ENCODE measurements around the gene TMEM255B. TPM values are rescaled to one million over a fixed set of nuclear protein-coding genes. Genes with fewer than 3 reads are reported as not detected.

The TMEM255B gene
- total RNA-seq, 2 experiments from 2014 or later: 1.3 to 1.8 TPM

DNA sequence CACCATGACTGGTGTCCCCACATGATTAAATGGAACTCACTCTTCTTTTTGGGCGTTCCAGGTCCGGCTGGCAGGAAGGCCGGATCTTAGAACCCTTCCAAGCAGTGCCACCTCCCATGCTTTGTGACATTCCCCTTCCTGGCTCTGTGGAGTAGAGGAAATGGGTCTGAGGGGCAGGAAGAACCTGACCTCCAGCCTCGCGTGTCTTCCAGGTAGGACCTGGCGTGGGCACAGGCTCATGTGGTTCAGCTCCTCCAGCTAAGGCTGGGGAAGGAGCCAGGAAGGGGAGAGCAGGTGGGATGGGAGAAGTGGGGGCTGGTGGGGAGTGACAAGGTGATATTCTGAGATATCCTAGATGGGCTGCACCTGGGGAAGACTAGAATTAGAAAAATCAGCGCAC, 2.1 kb downstream of the TMEM255B start:
- no peaks in the 10 kb centered on the region for H3K9me3 Mint-ChIP-seq
- H3K4me1 Mint-ChIP-seq: peaks cover 19% of the 10 kb centered on the region
- DNase-seq: no peak
- POLR2A ChIA-PET: no interaction called here
- H3K4me3 Mint-ChIP-seq: no peak overlapping the region
- H3K36me3 Mint-ChIP-seq (ENCODE audit: low read depth): no peaks in the 10 kb centered on the region
- CTCF ChIA-PET: interaction anchor here (0.9 kb wide), 1 partner anchor 25 kb away, joined by 3 read pairs; no protein-coding TSS in a partner anchor
- no peak overlapping the region for H3K27ac Mint-ChIP-seq
- peaks cover 44% of the 10 kb centered on the region for H3K27me3 Mint-ChIP-seq

DNA sequence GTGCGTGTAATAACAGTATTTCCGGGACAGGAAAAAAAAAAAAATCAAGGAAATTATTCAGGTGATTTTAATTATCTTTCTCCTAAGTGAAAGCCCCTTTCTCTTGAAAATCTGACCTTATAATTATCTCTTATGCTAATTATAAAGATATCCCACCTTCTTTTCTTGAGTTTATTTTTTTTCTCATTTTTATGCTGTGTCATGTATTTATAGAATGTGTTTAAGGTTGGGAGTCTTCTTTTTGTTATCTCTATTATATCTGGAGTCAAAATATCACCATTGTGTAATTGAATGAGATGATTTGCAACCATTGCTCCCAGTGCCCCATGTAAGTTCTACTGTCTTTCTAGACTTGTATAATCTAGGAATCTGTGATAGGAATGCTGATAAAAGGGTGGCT, 3.0 kb downstream of the TMEM255B start:
- no peaks in the 10 kb centered on the region for H3K36me3 Mint-ChIP-seq (ENCODE audit: low read depth)
- peaks cover 16% of the 10 kb centered on the region for H3K4me1 Mint-ChIP-seq
- peaks cover 44% of the 10 kb centered on the region for H3K27me3 Mint-ChIP-seq
- DNase-seq: no peak
- ChIA-PET CTCF (no interaction called here), POLR2A (no interaction called here)
- no peak overlapping the region for H3K27ac Mint-ChIP-seq
- H3K4me3 Mint-ChIP-seq: no peak overlapping the region
- no peaks in the 10 kb centered on the region for H3K9me3 Mint-ChIP-seq

DNA sequence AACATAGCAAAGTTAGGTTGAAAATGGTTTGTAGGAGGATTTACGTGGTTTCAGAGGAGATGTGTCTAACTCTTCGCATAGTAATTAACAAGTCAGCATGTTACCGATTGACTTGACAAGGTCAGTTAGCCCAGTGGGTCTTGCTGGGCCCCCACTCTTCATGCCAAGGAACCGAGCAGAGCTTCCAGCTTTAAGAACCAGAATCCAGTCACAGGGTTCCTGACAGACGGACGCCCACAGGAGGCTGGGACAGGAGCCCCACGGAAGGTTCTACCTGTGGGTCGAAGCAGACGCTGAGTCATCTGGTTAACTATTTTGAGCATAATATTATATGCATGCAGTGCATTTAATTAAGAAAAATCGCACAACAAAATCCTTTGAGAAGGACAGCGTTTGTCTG, 3.5 kb downstream of the TMEM255B start:
- ChIA-PET POLR2A (no interaction called here), CTCF (no interaction called here)
- H3K27me3 Mint-ChIP-seq: peaks cover 44% of the 10 kb centered on the region
- H3K27ac Mint-ChIP-seq: no peak overlapping the region
- no peaks in the 10 kb centered on the region for H3K9me3 Mint-ChIP-seq
- DNase-seq: no peak
- peaks cover 12% of the 10 kb centered on the region for H3K4me1 Mint-ChIP-seq
- no peaks in the 10 kb centered on the region for H3K36me3 Mint-ChIP-seq (ENCODE audit: low read depth)
- H3K4me3 Mint-ChIP-seq: no peak overlapping the region

DNA sequence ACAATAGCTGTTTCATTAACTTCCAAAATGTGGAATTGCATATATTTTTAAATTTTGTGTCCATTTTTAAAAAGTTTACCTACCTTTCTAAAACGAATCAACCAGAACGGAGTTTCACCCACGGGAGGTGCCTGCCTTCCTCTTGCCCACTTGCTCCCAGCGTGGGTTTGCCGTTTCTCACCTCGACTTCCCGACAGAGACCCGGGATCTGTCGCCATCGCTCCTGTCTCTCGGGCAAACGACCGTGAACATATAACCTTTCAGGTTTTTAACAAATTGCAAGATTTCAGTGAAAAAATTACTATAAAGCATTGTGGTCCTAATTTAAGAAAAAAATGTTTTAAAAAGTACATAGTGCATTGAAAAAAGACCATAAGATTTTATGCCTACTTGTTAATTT, 4.2 kb downstream of the TMEM255B start:
- Mint-ChIP-seq H3K27ac (no peak overlapping the region), H3K4me3 (no peak overlapping the region), H3K36me3 (ENCODE audit: low read depth) (no peaks in the 10 kb centered on the region), H3K4me1 (peaks cover 12% of the 10 kb centered on the region), H3K9me3 (no peaks in the 10 kb centered on the region), H3K27me3 (peaks cover 39% of the 10 kb centered on the region)
- no peak for DNase-seq
- ChIA-PET CTCF (no interaction called here), POLR2A (no interaction called here)

DNA sequence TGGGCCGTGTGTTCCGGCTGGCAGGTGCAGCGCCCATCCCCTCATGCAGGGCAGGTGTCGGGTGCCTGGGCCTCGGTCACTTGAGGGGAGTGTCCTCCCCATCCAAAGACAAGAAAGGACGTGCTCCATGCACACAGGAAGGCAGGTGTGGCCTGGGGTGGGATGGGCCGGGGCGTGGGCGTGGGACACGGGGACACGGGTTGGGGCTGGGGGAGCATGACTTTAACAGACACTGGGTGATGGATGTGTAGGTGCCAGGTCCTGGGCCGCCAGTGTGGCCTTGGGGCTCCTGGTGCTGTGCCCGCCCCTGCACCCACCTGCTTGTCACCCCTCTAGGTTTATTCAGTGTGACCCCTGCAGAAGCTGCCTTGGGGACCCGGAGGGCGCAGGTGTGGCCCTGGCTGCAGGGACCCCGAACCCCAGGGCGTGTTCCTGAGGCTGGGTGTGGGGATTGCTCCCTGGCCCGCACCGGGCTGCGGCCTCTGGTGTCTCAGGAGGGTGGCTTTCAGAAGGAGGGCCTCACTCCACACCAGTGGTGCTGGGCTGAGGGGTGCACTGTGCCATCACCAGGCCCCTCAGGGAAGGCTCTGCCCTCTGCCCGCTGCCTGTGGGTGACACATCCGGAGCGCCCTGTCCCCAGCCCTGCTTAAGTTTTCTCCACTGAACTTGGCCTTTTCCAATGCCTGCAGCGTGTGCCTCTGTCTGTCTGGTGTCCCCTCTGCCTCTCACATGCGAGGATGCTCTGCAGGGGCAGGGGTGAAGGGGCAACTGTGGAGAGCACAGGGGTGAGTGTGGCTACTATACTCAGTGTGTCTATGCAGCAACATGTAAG, 5.2 kb downstream of the TMEM255B start:
- Mint-ChIP-seq H3K27ac (no peak overlapping the region), H3K27me3 (peaks cover 35% of the 10 kb centered on the region), H3K36me3 (ENCODE audit: low read depth) (no peaks in the 10 kb centered on the region), H3K9me3 (no peaks in the 10 kb centered on the region), H3K4me3 (no peak overlapping the region), H3K4me1 (peaks cover 8% of the 10 kb centered on the region)
- CTCF ChIA-PET: no interaction called here
- DNase-seq: no peak
- POLR2A ChIA-PET: no interaction called here

DNA sequence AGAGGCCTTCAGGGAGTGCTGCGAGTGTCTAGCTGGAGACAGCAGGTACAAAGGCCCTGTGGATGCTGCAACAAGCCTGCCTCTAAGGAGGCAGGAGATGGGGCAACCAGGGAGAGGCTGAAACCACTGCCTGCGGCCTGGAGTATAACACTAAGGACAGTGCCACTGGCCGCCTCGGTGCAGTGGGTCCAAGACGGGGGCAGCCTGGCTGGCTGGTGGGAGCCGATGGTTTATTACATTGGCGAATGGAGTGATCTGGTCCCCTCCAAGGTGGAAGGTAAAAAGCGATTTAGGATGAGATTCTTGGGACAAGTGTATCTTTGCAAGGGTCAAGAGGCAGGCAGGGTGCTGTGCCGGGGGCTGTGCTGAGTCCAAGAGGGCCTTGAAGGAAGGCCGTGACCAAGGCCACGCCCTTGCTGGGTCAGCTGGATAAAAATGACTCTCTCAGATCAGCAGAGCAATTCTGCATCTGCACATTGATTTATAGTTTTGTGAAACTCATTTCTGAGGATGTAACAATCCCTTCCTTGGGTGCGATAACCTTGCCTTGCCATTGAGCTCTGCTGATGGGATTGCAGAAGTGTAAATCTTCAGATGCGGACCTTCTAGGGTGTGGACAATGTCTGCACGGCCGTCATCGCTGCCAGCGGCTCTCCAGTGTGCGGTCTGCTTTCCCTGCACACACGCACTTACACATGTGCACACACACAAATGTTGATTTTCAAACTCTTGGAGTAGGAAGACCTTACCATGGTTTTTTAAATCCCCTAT, 6.0 kb downstream of the TMEM255B start:
- Mint-ChIP-seq H3K4me1 (peaks cover 1% of the 10 kb centered on the region), H3K36me3 (ENCODE audit: low read depth) (no peaks in the 10 kb centered on the region), H3K27ac (no peak overlapping the region), H3K9me3 (no peaks in the 10 kb centered on the region), H3K27me3 (peaks cover 27% of the 10 kb centered on the region), H3K4me3 (no peak overlapping the region)
- ChIA-PET CTCF (no interaction called here), POLR2A (no interaction called here)
- DNase-seq: no peak

DNA sequence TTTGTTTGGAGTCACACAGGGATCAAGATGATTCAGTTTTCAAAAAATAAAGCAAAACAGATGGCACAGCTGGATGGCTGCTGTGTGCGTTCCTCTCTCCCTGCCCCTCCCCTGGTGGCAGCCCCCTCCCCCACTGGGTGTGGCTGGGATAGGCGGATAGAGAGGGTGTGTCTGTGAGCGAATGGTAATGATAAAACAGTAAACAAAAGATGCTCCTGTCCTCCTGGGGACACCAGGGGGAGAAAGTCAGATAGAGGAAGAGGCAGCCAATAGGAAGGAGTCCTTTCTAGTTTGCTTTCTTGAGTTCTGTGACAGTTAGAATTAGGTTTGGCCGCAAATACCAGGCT, 6.5 kb downstream of the TMEM255B start:
- Mint-ChIP-seq H3K27me3 (peaks cover 24% of the 10 kb centered on the region), H3K36me3 (ENCODE audit: low read depth) (no peaks in the 10 kb centered on the region), H3K9me3 (no peaks in the 10 kb centered on the region), H3K4me1 (no peaks in the 10 kb centered on the region), H3K27ac (no peak overlapping the region), H3K4me3 (no peak overlapping the region)
- CTCF ChIA-PET: no interaction called here
- no peak for DNase-seq
- POLR2A ChIA-PET: no interaction called here

DNA sequence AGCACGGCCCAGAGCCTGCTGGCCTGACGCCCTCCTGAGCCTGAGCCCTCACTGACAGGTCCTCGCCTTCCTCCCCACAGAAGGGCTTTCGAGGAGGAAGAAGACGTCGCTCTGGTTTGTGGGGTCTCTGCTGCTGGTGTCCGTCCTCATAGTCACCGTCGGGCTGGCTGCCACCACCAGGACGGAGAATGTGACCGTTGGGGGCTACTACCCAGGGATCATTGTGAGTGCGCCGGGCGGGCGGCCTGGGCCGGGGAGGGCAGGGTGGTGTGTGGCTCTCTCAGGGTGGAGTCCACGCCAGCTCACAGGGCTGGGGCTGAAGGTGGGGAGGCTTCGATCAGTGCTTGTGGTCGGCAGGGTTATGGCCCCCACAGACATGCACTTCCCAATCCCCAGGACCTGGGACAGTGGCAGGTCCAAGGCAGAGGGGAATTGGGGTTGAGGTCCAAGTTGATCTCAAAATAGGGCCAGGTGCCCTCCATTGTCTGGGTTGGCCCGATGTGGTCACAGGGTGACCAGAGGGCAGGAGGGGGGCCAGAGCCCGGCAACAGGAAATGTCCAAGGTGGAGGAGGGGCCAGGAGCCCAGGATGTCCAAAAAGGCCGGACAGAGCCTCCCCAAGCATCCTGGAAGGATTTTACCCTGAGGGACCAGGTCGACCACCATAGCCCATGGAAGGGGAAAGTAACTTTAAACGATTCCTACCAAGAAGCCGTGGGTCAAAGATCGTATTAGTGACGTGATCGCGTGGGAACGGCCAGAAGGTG, 7.2 kb downstream of the TMEM255B start:
- H3K36me3 Mint-ChIP-seq (ENCODE audit: low read depth): no peaks in the 10 kb centered on the region
- H3K27me3 Mint-ChIP-seq: peaks cover 17% of the 10 kb centered on the region
- no peak overlapping the region for H3K27ac Mint-ChIP-seq
- H3K9me3 Mint-ChIP-seq: peaks cover 3% of the 10 kb centered on the region
- H3K4me3 Mint-ChIP-seq: no peak overlapping the region
- CTCF ChIA-PET: no interaction called here
- H3K4me1 Mint-ChIP-seq: no peaks in the 10 kb centered on the region
- DNase-seq: no peak
- POLR2A ChIA-PET: no interaction called here

DNA sequence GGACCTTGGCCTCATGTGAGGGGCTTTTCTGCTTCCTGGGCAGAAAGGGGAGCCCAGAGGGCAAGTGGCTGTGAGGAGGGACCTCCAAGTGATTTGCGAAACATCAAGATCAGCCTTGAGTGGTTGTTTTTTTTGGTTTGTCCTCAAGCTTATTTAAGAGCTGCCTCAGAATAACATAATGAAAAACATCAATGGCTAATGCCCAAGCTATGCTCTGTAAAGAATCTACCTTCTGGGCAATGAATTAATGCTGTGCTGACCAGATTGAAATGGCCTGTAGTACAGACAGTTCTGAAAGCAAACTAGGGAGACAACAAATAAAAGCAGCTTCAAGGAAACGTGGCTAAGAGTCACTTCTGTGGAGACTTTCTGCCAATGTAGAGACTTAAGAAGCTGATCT, 8.3 kb downstream of the TMEM255B start:
- peaks cover 6% of the 10 kb centered on the region for H3K27me3 Mint-ChIP-seq
- H3K9me3 Mint-ChIP-seq: peaks cover 7% of the 10 kb centered on the region
- peaks cover 4% of the 10 kb centered on the region for H3K4me1 Mint-ChIP-seq
- H3K36me3 Mint-ChIP-seq (ENCODE audit: low read depth): no peaks in the 10 kb centered on the region
- no peak overlapping the region for H3K4me3 Mint-ChIP-seq
- no peak overlapping the region for H3K27ac Mint-ChIP-seq
- DNase-seq: no peak
- ChIA-PET CTCF (no interaction called here), POLR2A (no interaction called here)

DNA sequence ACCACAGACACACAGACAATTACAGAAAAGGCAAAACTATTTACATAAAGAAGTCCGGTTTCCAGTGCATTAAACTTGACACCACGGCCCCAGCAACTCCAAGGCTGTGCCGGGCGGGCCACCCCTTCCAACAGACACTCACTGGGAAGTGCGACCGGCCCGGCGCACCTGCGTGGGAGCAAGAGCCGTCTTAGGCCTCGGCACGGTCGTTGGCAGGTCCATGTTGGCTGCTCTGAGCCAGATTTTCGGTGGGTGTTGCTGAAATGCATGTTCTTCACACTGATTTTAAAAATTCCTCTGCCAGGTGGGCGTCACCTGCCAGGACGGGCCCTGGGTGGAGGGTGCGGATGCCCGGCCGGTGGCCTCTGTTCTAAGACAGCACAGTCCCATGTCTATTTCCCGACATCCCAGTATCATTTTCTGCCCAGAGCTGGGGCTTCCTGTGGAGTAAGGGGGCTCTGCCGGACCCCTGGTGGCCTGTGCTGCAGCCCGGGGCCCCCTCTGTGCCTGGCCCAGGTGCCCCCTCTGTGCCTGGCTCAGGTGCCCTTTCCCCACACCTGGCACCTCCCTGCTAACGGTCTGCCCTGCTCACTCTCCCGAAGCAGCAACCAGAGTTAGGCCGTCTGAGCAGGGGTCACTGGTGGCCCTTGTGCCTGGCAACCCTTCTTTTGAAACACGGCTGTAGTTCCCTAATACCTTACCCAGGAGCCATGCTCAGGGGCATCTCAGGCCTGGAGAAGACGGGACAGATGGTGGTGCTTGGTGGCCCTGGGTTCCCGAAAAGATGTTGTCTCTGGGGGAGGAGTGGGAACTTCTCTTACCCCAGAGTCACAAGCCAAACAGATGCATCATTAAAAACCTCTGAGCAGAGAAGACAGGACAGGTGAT, 9.2 kb downstream of the TMEM255B start:
- CTCF ChIA-PET: no interaction called here
- no peak overlapping the region for H3K4me3 Mint-ChIP-seq
- no peak overlapping the region for H3K27ac Mint-ChIP-seq

DNA sequence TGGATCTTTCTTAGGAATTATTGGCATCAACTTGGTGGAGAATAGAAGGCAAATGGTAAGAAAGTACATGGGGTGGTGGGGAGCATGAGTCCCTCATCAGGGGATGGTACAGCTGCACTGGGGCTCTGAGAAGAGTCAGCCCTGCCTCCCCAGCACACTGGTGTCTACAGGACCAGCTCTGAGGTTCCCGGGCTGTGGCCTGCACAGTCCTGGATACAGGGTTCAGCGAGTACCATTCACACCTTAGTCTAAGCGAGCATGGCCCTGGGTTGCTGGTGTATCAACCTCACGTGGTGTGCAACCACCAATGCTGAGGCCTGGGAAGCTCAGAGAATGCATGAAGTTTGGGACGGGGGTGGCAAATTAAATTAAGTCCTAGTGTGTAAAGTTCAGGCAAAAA, 10.1 kb downstream of the TMEM255B start:
- ChIA-PET CTCF (no interaction called here), POLR2A (no interaction called here)
- no peaks in the 10 kb centered on the region for H3K36me3 Mint-ChIP-seq (ENCODE audit: low read depth)
- no peak overlapping the region for H3K27ac Mint-ChIP-seq
- no peak for DNase-seq
- peaks cover 5% of the 10 kb centered on the region for H3K4me1 Mint-ChIP-seq
- H3K4me3 Mint-ChIP-seq: no peak overlapping the region
- H3K27me3 Mint-ChIP-seq: no peaks in the 10 kb centered on the region
- H3K9me3 Mint-ChIP-seq: peaks cover 11% of the 10 kb centered on the region

More for the DNA sequence above, 9.2 kb downstream of the TMEM255B start:
- no peaks in the 10 kb centered on the region for H3K36me3 Mint-ChIP-seq (ENCODE audit: low read depth)
- H3K9me3 Mint-ChIP-seq: peaks cover 11% of the 10 kb centered on the region
- peaks cover 5% of the 10 kb centered on the region for H3K4me1 Mint-ChIP-seq
- POLR2A ChIA-PET: no interaction called here
- no peak for DNase-seq
- peaks cover 4% of the 10 kb centered on the region for H3K27me3 Mint-ChIP-seq

DNA sequence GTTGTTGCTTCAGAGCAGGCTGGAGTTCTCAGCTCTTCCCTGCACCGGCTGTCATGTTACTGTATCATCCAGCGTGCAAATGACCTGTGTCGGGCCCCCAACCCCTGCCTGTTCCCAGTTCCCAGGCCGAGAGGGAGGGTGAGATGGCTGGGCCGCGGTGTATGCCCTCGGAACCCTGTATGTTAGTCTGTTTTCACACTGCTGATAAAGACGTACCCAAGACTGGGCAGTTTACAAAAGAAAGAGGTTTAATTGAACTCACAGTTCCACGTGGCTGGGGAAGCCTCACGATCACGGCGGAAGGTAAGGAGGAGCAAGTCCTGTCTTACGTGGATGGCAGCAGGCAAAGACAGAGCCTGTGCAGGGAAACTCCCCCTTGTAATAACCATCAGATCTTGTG, 10.9 kb downstream of the TMEM255B start:
- Mint-ChIP-seq H3K36me3 (ENCODE audit: low read depth) (no peaks in the 10 kb centered on the region), H3K4me1 (peaks cover 5% of the 10 kb centered on the region), H3K4me3 (no peak overlapping the region), H3K27me3 (no peaks in the 10 kb centered on the region), H3K27ac (no peak overlapping the region), H3K9me3 (peaks cover 11% of the 10 kb centered on the region)
- POLR2A ChIA-PET: no interaction called here
- DNase-seq: no peak
- CTCF ChIA-PET: no interaction called here
